ENCODE measurements around the gene ENOPH1.
"Not testable (repeated sequence)": the region's sequence is repeated elsewhere in the genome, so short reads cannot be mapped to it uniquely, and the experiment has no call there.

Gene ENOPH1

DNA sequence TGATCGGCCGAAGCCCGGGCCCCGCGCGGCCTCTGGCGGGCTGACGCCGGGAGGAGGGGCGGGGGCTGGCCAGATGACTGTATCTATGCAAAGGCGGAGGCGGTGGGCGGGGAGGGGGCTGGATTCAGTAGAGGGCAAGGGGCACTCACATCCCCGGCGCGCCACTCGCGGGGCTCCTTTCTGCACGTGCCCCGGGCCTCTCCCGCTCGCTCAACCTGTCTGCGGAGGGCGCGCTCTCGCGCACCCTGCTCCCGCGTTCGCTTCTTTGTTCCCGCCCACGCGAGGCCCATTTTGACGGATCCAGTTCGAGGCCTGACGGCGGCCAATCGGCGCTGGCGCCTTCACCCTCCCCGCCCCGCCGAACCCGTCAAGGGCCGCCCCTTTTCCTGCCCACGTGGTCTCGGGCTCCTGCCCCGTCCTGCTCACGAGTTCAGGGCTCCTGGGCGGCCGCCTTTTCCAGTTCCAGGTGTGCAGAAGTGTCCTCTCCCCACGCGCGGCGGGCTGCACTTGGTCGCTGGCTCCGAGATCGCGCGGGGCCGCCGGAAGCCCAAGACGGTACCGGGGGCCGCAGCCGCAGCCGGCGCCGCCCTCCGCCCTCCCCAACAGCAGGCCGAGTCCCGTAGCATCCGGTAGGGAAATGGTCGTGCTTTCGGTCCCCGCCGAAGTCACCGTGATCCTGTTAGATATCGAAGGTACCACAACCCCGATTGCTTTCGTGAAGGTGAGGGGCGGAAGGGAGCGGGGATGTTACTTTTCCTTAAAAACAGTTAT, at the start of gene ENOPH1, which contains the start of gene HNRNPDL:
Gene ENOPH1, plus strand, starts transcription at position 398 of the 771 bp plus-strand sequence. Its CDS starts 240 bp downstream, at position 638.
Gene HNRNPDL, minus strand, starts transcription at position 270 of the 771 bp plus-strand sequence. CDS start 772 bp downstream, outside the sequence.
- DNase-seq (ENCODE audit: low spot score), result peak; percentile 97

- DNase-seq (ENCODE audit: low spot score), result no peak
Observed at GRCh38 chr4:82380831-82381230, 49.6 kb upstream of the ENOPH1 start.

DNA sequence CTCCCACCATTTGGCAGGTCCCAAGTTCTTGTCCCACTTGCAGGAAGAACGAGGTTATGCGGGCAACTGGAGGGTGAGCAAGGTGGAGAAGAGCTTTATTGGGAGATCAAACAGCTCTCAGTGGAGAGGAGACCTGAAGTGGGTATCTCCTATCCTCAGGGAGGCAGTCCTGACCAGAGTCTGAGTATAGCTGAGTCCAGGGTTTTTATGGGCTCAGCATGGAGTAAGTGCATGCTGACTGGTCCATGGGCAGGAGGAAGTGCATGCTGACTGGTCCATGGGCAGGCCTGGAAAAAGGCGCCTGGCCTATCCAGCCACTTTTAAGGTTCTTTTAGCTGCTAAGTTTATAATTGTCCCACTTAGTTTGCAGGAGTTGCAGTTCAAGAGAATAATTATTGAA, 49.2 kb upstream of the ENOPH1 start:
- no peak for DNase-seq (ENCODE audit: low spot score)

- peak; percentile 35 for DNase-seq (ENCODE audit: low spot score)
Observed at GRCh38 chr4:82381661-82382296, 48.6 kb upstream of the ENOPH1 start.

- peak; percentile 31 for DNase-seq (ENCODE audit: low spot score)
Observed at GRCh38 chr4:82382751-82383150, 47.6 kb upstream of the ENOPH1 start.

- not testable (repeated sequence) for DNase-seq (ENCODE audit: low spot score)
Observed at GRCh38 chr4:82386312-82386711, 44.1 kb upstream of the ENOPH1 start.

GRCh38 chr4:82388405-82388804, 42.0 kb upstream of the ENOPH1 start:
- no peak for DNase-seq (ENCODE audit: low spot score)

DNA sequence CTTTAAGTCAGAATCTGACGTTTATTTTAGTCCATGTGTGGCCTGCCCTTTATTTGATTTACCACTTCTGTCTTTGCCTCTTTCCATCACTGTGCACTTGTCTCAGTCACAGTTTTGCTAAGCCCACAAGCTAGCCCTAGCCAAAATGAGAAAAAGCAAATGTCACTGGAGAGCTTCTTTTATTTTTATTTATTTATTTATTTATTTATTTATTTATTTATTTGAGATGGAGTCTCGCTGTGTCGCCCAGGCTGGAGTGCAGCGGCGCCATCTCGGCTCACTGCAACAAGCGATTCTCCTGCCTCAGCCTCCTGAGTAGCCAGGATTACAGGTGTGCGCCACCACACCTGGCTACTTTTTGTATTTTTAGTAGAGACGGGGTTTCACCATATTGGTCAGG, 40.3 kb upstream of the ENOPH1 start:
- DNase-seq (ENCODE audit: low spot score), result not testable (repeated sequence)

GRCh38 chr4:82394896-82395295, 35.5 kb upstream of the ENOPH1 start:
- peak; percentile 98 for DNase-seq (ENCODE audit: low spot score)

DNA sequence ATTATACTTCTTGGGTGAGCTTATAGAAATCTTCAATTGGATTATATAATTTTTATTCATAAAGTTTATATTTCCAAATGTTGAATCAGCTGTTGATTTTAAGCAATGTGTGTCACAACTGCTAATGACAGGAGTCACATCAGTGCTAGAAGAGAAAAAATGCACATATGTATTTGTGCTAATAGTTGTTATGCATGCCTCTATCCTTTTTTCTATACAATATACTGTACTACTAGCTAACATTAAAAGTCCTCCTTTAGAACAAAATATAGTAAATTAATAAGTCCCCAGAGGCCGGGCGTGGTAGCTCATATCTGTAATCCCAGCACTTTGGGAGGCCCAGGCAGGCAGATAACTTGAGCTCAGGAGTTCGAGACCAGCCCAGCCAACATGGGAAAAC, 32.9 kb upstream of the ENOPH1 start:
- no peak for DNase-seq (ENCODE audit: low spot score)

GRCh38 chr4:82398263-82398662, 32.1 kb upstream of the ENOPH1 start:
- no peak for DNase-seq (ENCODE audit: low spot score)

DNA sequence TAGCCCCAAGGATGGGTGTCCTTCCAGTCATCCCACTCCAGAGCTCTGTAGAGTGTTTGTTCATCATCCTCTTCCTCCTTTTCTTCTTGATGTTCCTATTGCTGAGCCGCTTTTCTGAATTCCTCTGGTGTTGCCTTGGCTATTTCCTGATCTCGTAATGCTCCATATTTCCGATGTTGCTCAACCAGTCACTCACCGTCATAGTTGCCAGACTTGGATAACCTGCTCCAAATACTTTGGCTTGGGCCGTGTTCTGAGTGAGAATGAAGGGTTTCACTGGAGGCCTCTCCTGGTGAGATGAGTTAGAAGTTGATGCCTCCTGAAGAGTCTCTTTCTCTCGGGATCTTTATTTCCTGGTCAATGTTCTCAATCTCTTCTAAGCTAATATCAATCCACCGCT, 28.8 kb upstream of the ENOPH1 start:
- no peak for DNase-seq (ENCODE audit: low spot score)

- DNase-seq (ENCODE audit: low spot score), result no peak
Observed at GRCh38 chr4:82402196-82402775, 28.1 kb upstream of the ENOPH1 start.

GRCh38 chr4:82403725-82404124, 26.7 kb upstream of the ENOPH1 start:
- DNase-seq (ENCODE audit: low spot score), result no peak

GRCh38 chr4:82415061-82415460, 15.3 kb upstream of the ENOPH1 start:
- not testable (repeated sequence) for DNase-seq (ENCODE audit: low spot score)

- no peak for DNase-seq (ENCODE audit: low spot score)
Observed at GRCh38 chr4:82415922-82416365, 14.4 kb upstream of the ENOPH1 start.

DNA sequence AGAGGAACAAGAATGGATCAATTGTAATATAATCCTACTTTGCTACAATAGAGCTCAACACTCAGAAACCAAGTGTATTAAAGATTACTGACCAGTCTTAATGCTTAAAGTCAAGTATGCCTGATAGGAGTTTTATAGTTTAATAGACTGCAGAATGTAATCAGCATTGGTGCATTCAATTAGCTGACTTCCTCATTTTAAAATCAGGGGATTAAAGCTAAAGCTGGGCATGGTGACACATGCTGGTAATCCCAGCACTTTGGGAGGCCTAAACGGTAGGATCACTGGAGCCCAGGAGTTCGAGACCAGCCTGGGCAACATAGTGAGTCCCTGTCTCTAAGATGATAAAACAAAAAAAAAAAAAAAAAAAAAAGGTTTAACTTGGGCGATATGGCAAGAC, 10.9 kb upstream of the ENOPH1 start:
- no peak for DNase-seq (ENCODE audit: low spot score)

- peak; percentile 8 for DNase-seq (ENCODE audit: low spot score)
Observed at GRCh38 chr4:82421796-82422560, 8.4 kb upstream of the ENOPH1 start.

GRCh38 chr4:82422616-82423015, 7.8 kb upstream of the ENOPH1 start:
- DNase-seq (ENCODE audit: low spot score), result peak; percentile 4

DNA sequence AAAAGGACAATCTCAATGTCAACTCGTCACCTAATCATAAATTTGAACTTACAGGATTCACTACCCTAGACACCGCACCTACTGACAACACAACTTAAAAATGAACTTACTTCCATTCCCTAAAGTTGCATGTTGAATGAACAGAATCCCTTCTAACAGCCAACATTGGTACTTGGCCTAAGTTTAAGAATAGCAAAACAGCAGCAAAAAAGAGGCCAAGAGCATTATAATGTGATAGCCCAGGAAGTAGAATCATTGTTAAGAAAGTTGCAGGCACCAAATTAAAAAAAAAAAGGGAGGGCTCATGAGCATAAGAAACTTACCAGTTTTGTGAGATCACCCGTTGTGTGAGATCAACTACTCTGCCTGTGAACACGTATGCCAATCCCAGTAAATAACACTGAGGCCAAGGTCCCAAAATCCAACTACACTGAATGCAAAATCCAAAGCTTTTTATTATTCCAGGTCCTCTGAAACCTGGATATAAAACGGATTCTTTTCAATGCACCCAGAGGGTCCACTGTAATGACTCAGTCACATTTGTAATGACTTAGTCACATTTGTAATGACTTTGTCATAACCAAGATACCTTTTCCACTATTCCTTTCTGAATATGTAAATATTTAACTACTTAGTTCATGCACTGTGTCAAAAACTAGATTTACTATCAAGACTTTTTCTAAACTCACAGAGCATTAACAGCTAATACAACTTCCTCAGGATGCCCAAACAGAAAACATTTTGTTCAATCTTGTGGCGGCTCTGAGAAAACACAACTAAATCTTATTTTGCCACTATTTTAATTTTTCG, 6.9 kb upstream of the ENOPH1 start:
- DNase-seq (ENCODE audit: low spot score), result peak; percentile 91

DNA sequence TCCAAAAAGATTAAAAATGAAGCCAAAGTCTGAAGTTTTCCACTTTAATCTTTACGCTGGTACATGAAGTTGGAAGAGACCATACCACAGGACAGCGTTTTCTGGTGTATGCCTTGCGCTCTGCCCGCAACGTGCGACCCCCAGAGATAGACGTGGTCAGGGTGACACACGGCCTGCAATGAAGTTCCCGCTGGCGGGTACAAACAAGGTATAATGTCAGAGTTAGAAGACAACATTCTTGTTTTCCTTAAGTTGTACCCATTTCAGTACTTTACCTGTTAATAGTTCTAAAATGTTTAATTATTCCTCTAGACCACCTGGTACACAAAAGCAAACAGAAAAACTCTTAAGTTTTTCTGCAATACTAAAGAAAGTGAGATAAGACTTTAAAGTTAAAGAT, 4.9 kb upstream of the ENOPH1 start:
- DNase-seq (ENCODE audit: low spot score), result no peak

Data from kidney tubule cell (primary cell).